ENCODE measurements around the gene PCED1A.

Gene PCED1A

DNA sequence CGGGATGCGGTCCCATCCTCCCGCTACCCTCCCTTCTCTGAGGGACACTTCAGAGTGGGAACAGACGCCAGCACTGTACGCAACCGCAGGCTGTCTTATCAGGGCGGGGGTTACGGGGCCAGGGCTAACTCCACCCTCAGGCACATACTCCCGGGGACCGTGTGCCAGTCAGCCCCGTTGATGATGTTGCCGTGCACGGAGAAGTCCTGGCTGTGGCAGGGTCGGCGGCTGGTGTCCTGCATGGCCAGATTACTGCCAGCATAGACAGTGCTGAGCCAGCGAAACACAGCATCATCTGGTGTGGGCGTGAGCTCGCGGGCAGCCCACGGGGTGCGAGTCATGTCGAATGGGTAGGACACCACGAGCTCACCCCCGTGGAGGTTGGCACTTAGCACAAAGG lies 45.0 kb downstream of the PCED1A start:
- peaks cover under 1% of the 10 kb centered on the region for H3K9me3 Mint-ChIP-seq
- peaks cover 15% of the 10 kb centered on the region for H3K4me1 Mint-ChIP-seq
- no peaks in the 10 kb centered on the region for H3K27me3 Mint-ChIP-seq (ENCODE audit: low read depth)
- H3K27ac Mint-ChIP-seq = no peak overlapping the region
- TF ChIP-seq, protein P1, sequence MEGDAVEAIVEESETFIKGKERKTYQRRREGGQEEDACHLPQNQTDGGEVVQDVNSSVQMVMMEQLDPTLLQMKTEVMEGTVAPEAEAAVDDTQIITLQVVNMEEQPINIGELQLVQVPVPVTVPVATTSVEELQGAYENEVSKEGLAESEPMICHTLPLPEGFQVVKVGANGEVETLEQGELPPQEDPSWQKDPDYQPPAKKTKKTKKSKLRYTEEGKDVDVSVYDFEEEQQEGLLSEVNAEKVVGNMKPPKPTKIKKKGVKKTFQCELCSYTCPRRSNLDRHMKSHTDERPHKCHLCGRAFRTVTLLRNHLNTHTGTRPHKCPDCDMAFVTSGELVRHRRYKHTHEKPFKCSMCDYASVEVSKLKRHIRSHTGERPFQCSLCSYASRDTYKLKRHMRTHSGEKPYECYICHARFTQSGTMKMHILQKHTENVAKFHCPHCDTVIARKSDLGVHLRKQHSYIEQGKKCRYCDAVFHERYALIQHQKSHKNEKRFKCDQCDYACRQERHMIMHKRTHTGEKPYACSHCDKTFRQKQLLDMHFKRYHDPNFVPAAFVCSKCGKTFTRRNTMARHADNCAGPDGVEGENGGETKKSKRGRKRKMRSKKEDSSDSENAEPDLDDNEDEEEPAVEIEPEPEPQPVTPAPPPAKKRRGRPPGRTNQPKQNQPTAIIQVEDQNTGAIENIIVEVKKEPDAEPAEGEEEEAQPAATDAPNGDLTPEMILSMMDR (IDR thresholded peaks at IDR 0.05; ENCODE audit: unreplicated experiment in 3 of 3) = no peak
- H3K4me3 Mint-ChIP-seq = no peak overlapping the region
- H3K36me3 Mint-ChIP-seq (ENCODE audit: low read depth) = peaks cover 61% of the 10 kb centered on the region

DNA sequence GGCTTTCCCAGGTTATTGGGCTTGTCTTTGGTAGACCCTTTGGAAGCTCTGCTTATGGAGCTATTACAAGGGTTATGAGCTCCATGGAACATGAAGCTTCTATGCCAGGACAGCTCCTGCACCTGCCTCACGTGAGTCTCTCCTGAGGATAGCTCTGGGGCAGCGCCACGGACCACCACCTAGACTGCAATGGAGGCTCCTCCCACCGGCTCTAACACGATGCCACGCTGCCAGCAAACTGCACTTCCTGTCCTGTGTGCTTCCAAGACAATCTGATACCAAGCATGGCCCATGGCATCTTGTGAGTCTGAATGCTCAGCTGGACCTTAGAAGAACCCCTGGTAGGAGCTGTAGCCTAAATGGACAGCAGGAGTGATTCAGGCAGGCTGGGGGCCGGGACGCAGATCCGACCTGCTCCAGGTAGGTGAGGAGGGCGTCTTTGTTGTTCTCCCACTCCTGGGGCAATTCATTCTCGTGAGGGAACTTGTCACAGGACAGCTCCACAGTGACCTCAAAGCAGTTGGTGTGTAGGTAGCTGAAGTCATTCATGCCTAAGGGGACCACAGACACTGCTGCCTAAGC lies 45.5 kb downstream of the PCED1A start:
- peaks cover 65% of the 10 kb centered on the region for H3K36me3 Mint-ChIP-seq (ENCODE audit: low read depth)
- TF ChIP-seq, protein P1 (IDR thresholded peaks at IDR 0.05; ENCODE audit: unreplicated experiment in 3 of 3) = no peak
- no peaks in the 10 kb centered on the region for H3K27me3 Mint-ChIP-seq (ENCODE audit: low read depth)
- peaks cover 3% of the 10 kb centered on the region for H3K9me3 Mint-ChIP-seq
- no peak overlapping the region for H3K4me3 Mint-ChIP-seq
- H3K27ac Mint-ChIP-seq = no peak overlapping the region
- H3K4me1 Mint-ChIP-seq = peaks cover 13% of the 10 kb centered on the region

DNA sequence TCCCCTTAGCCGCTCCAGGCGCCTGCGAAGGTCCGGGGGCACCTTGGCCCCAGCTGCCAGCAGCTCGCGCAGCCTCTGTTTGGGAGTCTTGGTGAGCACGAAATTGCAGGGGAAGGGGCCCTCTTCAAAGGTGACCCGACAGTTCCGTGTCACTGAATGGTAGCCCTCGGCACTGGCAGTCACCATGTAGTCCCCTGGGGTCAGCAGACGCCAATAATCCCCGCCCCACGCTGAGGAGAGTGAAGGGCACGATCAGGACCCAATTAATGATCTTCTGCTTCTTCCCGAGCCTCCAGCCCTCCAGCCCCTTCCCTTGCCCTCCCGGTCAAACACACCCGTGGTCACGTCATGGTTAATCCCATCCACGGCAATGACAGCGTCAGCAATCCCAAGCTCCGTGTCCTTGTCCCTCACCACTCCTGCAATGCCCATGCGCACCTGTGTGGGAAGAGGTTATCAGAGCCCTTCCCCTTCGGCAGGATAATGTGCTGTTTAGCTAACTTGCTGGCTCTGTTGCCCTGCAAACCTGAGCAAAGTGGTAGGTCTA lies 46.2 kb downstream of the PCED1A start:
- Mint-ChIP-seq H3K4me1 (peaks cover 6% of the 10 kb centered on the region), H3K9me3 (peaks cover 3% of the 10 kb centered on the region), H3K27ac (no peak overlapping the region), H3K4me3 (no peak overlapping the region), H3K36me3 (ENCODE audit: low read depth) (peaks cover 65% of the 10 kb centered on the region), H3K27me3 (ENCODE audit: low read depth) (no peaks in the 10 kb centered on the region)
- TF ChIP-seq, protein P1 (IDR thresholded peaks at IDR 0.05; ENCODE audit: unreplicated experiment in 3 of 3) = no peak

DNA sequence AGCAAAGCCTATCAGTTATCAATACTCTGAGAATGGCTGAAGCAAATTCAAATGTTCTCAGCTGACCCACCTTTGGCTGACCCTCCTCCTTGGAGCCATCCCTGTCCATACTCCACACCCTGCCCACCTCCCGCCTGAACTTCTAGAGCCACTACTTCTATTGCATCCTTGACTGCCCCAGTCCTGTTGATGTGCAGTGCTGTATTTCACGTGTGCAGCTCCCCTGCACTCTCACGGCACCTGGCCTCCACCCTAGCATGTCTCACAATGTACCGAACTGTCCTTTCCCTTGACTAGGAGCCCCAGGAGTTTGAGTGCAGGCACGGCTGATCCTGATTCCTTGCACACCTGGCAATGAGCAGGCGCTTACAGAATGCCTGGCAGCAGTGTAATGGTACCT lies 47.0 kb downstream of the PCED1A start:
- TF ChIP-seq, protein P1 (IDR thresholded peaks at IDR 0.05; ENCODE audit: unreplicated experiment in 3 of 3) = no peak
- H3K36me3 Mint-ChIP-seq (ENCODE audit: low read depth) = peaks cover 58% of the 10 kb centered on the region
- no peak overlapping the region for H3K4me3 Mint-ChIP-seq
- peak overlapping the region in 2 of 3 experiments; percentile 20 to 50 for H3K27ac Mint-ChIP-seq
- H3K27me3 Mint-ChIP-seq (ENCODE audit: low read depth) = no peaks in the 10 kb centered on the region
- H3K9me3 Mint-ChIP-seq = peaks cover 3% of the 10 kb centered on the region
- H3K4me1 Mint-ChIP-seq = no peaks in the 10 kb centered on the region
